ENCODE data around the gene MPZL1.

MPZL1 gene

GRCh38 chr1:167713330-167714081, 8.3 kb upstream of the MPZL1 start:
- peak overlapping the region; percentile 82 for H3K4me3 ChIP-seq (ENCODE audit: low read depth, low read length)
- TF ChIP-seq CTCF (IDR thresholded peaks at IDR 0.05; ENCODE audit: low read depth, low read length): no peak

- peak overlapping the region; percentile 82 for H3K4me3 ChIP-seq (ENCODE audit: low read depth, low read length)
- no peak for TF ChIP-seq CTCF (IDR thresholded peaks at IDR 0.05; ENCODE audit: low read depth, low read length)
Measured at GRCh38 chr1:167714098-167714438, 7.7 kb upstream of the MPZL1 start.

GRCh38 chr1:167714439-167715156, 7.2 kb upstream of the MPZL1 start:
- no peak for TF ChIP-seq CTCF (IDR thresholded peaks at IDR 0.05; ENCODE audit: low read depth, low read length)
- H3K4me3 ChIP-seq (ENCODE audit: low read depth, low read length): peak overlapping the region; percentile 82

GRCh38 chr1:167715157-167715999, 6.4 kb upstream of the MPZL1 start:
- H3K4me3 ChIP-seq (ENCODE audit: low read depth, low read length): peak overlapping the region; percentile 82
- TF ChIP-seq CTCF (IDR thresholded peaks at IDR 0.05; ENCODE audit: low read depth, low read length): peak; percentile 84

GRCh38 chr1:167716000-167716271, 5.8 kb upstream of the MPZL1 start:
- peak overlapping the region; percentile 82 for H3K4me3 ChIP-seq (ENCODE audit: low read depth, low read length)
- no peak for TF ChIP-seq CTCF (IDR thresholded peaks at IDR 0.05; ENCODE audit: low read depth, low read length)

- no peak overlapping the region for H3K4me3 ChIP-seq (ENCODE audit: low read depth, low read length)
- TF ChIP-seq CTCF (IDR thresholded peaks at IDR 0.05; ENCODE audit: low read depth, low read length): no peak
Measured at GRCh38 chr1:167717351-167717750, 4.4 kb upstream of the MPZL1 start.
